ENCODE data around the gene PARL. TPM values are rescaled to one million over a fixed set of nuclear protein-coding genes. Genes with fewer than 3 reads are reported as not detected.

Gene PARL
- total and polyA plus RNA-seq, 4 donors, result 30.0 to 118 (median 54.8) TPM

DNA sequence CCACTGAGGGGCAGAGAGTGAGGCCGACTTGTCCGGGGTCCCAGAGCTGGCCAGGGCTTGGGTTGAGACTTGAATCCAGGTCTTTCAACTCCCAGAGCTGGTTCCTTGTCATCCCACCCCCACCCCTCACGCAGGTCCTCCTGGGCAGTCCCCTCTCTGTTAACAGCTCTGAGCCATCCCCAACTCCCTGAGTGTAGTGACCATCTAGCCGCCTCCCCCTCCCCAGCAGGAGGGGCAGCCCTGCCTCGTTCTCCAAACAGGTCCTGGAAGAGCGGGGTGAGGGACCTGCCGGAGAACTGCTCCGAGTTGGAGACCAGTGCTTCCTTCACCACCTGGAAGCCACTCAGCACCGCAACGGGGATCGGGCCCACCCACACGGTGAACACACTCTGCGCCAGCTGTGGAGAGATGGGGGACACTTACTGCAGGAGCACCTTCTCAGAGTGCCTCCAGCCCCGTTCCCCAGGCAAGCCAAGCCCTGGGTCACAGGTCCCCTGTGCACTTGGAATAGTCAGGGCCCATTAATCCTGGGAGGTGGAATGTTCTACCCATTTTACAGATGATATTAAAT lies 24.4 kb upstream of the PARL start:
- Histone ChIP-seq H3K4me3 (no peak overlapping the region), H3K9ac (ENCODE audit: insufficient read depth in 1 of 2, low read length in 2 of 2) (no peak overlapping the region), H3K36me3 (ENCODE audit: control insufficient read depth in 4 of 4, insufficient read depth in 4 of 4, low read length in 4 of 4) (no peaks in the 10 kb centered on the region), H3K27me3 (ENCODE audit: control insufficient read depth in 3 of 3, insufficient read depth in 3 of 3, low read length in 2 of 3) (no peaks in the 10 kb centered on the region), H3K4me1 (ENCODE audit: control insufficient read depth in 5 of 5, insufficient read depth in 5 of 5, low read length in 5 of 5) (no peaks in the 10 kb centered on the region), H3K9me3 (ENCODE audit: control insufficient read depth in 4 of 4, insufficient read depth in 3 of 4, low read length in 3 of 4) (no peaks in the 10 kb centered on the region), H3K27ac (ENCODE audit: low read depth in 1 of 2, low read length in 1 of 2) (no peak overlapping the region)
- DNase-seq, result no peak
- no peak for ATAC-seq (ENCODE audit: insufficient read depth, low FRiP score)
- 83 to 85% methylated on average over 14 of the region's 14 CpGs for WGBS, 2 donors
- TF ChIP-seq, protein P1, sequence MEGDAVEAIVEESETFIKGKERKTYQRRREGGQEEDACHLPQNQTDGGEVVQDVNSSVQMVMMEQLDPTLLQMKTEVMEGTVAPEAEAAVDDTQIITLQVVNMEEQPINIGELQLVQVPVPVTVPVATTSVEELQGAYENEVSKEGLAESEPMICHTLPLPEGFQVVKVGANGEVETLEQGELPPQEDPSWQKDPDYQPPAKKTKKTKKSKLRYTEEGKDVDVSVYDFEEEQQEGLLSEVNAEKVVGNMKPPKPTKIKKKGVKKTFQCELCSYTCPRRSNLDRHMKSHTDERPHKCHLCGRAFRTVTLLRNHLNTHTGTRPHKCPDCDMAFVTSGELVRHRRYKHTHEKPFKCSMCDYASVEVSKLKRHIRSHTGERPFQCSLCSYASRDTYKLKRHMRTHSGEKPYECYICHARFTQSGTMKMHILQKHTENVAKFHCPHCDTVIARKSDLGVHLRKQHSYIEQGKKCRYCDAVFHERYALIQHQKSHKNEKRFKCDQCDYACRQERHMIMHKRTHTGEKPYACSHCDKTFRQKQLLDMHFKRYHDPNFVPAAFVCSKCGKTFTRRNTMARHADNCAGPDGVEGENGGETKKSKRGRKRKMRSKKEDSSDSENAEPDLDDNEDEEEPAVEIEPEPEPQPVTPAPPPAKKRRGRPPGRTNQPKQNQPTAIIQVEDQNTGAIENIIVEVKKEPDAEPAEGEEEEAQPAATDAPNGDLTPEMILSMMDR (IDR thresholded peaks at IDR 0.05; ENCODE audit: control extremely low read depth, extremely low read depth), result no peak

DNA sequence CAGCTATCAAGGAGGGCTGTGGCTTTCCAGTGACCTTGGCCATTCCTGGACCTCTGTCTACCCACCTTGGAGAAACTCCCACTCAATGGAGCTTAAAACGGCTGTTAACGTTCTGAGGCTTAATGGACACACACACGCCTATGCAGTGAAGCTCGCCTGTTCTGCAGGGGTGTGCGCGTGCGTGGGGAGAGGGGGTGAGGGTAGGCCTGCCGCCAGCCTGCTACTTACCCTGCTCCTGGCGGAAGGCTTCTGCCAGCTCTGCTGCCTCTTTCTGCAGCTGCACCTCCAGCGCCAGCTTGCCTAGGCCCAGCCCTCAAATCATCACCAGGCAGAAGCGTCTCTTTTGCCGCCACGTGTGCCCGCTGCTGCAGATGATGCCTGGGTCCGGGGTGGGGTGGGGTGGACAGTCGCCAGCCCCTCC lies 23.2 kb upstream of the PARL start:
- no peak for ATAC-seq (ENCODE audit: insufficient read depth, low FRiP score)
- Histone ChIP-seq H3K27ac (ENCODE audit: low read depth in 1 of 2, low read length in 1 of 2) (no peak overlapping the region), H3K4me3 (no peak overlapping the region), H3K27me3 (ENCODE audit: control insufficient read depth in 3 of 3, insufficient read depth in 3 of 3, low read length in 2 of 3) (no peaks in the 10 kb centered on the region), H3K9me3 (ENCODE audit: control insufficient read depth in 4 of 4, insufficient read depth in 3 of 4, low read length in 3 of 4) (no peaks in the 10 kb centered on the region), H3K9ac (ENCODE audit: insufficient read depth in 1 of 2, low read length in 2 of 2) (no peak overlapping the region), H3K4me1 (ENCODE audit: control insufficient read depth in 5 of 5, insufficient read depth in 5 of 5, low read length in 5 of 5) (no peaks in the 10 kb centered on the region), H3K36me3 (ENCODE audit: control insufficient read depth in 4 of 4, insufficient read depth in 4 of 4, low read length in 4 of 4) (no peaks in the 10 kb centered on the region)
- WGBS, 2 donors, result 85% methylated on average over 16 of the region's 16 CpGs
- DNase-seq, result no peak
- TF ChIP-seq, protein P1 (IDR thresholded peaks at IDR 0.05; ENCODE audit: control extremely low read depth, extremely low read depth), result no peak

DNA sequence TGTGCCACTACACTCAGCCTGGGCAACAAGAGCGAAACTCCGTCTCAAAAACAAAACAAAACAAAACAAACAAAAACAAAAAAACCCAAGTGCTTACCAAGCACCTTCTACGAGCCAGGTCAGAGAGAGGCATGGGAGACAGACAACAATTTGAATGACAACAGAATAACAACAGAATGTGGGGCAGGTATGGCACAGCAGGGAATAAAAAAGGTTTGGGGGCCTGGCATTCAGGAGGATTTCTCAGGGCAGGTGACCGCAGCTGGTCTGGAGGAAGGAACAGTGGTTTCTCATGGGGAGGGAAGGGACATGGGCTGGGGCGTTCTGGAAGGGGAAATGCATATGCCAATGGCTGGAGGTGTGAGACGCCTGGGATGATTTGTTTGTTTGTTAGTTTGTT lies 22.5 kb upstream of the PARL start:
- no peak for ATAC-seq (ENCODE audit: insufficient read depth, low FRiP score)
- Histone ChIP-seq H3K27ac (ENCODE audit: low read depth in 1 of 2, low read length in 1 of 2) (no peak overlapping the region), H3K9me3 (ENCODE audit: control insufficient read depth in 4 of 4, insufficient read depth in 3 of 4, low read length in 3 of 4) (no peaks in the 10 kb centered on the region), H3K4me3 (no peak overlapping the region), H3K4me1 (ENCODE audit: control insufficient read depth in 5 of 5, insufficient read depth in 5 of 5, low read length in 5 of 5) (no peaks in the 10 kb centered on the region), H3K36me3 (ENCODE audit: control insufficient read depth in 4 of 4, insufficient read depth in 4 of 4, low read length in 4 of 4) (no peaks in the 10 kb centered on the region), H3K9ac (ENCODE audit: insufficient read depth in 1 of 2, low read length in 2 of 2) (no peak overlapping the region), H3K27me3 (ENCODE audit: control insufficient read depth in 3 of 3, insufficient read depth in 3 of 3, low read length in 2 of 3) (no peaks in the 10 kb centered on the region)
- WGBS, 2 donors, result 60 to 65% methylated on average over 6 of the region's 6 CpGs
- TF ChIP-seq, protein P1 (IDR thresholded peaks at IDR 0.05; ENCODE audit: control extremely low read depth, extremely low read depth), result no peak
- no peak for DNase-seq
